Tibial nerve (tissue), 4 donors: Measurements from ENCODE around the gene MAP1B. TPM values are rescaled to one million over a fixed set of nuclear protein-coding genes. Genes with fewer than 3 reads are reported as not detected.
A peak's percentile ranks its signal among the peaks of the same experiment; 100 is the strongest.

Experiments used
- DNase-seq, 2 donors: peaks; one replicate each; pipeline ENCODE4 v3.0.0-alpha.2; 2019; ENCODE audit warnings: low spot score in 2 of 2
- H3K27ac ChIP-seq, 4 donors: fragments of 200-600 bp; sonication (generic) in 3 of 4; one replicate each; pipeline ENCODE4 v1.5.1; 2017 to 2019; ENCODE audit warnings: mild to moderate bottlenecking in 1 of 4
- H3K27me3 ChIP-seq, 2 donors: fragments of 200-600 bp; sonication (generic) in 1 of 2; one replicate each; pipeline versions ENCODE4 v1.5.1 to v1.6.0; 2017 to 2019
- H3K36me3 ChIP-seq, 3 donors: fragments of 200-600 bp; sonication (generic); one replicate each; pipeline ENCODE4 v1.5.1; 2018 to 2019
- H3K4me1 ChIP-seq, 4 donors: fragments of 200-600 bp; sonication (generic) in 3 of 4; one replicate each; pipeline ENCODE4 v1.5.1; 2017 to 2019
- H3K4me3 ChIP-seq, 4 donors: fragments of 200-600 bp; sonication (generic) in 3 of 4; one replicate each; pipeline ENCODE4 v1.5.1; 2017 to 2019; ENCODE audit warnings: mild to moderate bottlenecking in 1 of 4, moderate library complexity in 1 of 4
- H3K9me3 ChIP-seq, 4 donors: fragments of 200-600 bp; sonication (generic) in 3 of 4; one replicate each; pipeline ENCODE4 v1.5.1; 2017 to 2019
- CTCF ChIP-seq, 5 experiments: fragments of 200-600 bp in 3 of 5; fragments of 450-650 bp in 2 of 5; sonication (generic) in 3 of 5; IDR thresholded peaks; one replicate each; pipeline ENCODE4 v1.5.1; 2016 to 2019; ENCODE audit warnings: antibody characterized with exemption in 5 of 5, mild to moderate bottlenecking in 3 of 5, moderate library complexity in 2 of 5
- EP300 ChIP-seq, 2 donors: sonication (generic); formaldehyde crosslinking; IDR thresholded peaks; one replicate each; pipeline ENCODE4 v1.6.1; 2017; ENCODE audit warnings: antibody characterized with exemption in 2 of 2, mild to moderate bottlenecking in 1 of 2
- POLR2A ChIP-seq, 2 donors: fragments of 450-650 bp; IDR thresholded peaks; one replicate each; pipeline ENCODE4 v1.6.1; 2017; ENCODE audit warnings: antibody characterized with exemption in 2 of 2, mild to moderate bottlenecking in 2 of 2, moderate library complexity in 2 of 2
- WGBS, 2 donors: methylation state at CpG; one replicate each; pipeline ENCODE4 v1.1.5; 2018; 5-methylcytosine and 5-hydroxymethylcytosine counted together
- total RNA-seq, 4 donors: library from RNA; depleted of rRNA; stranded (reverse); fragments of >200 nt; gene quantifications; one replicate each; pipeline ENCODE4 v1.1.0, GENCODE V29; 2016

MAP1B gene
- total RNA-seq, 4 donors from 2014 or later = 223 to 587 (median 472) TPM

GRCh38 chr5:72144762-72145161 lies 37.5 kb downstream of the MAP1B start:
- H3K9me3 ChIP-seq = no peaks in the 10 kb centered on the region
- H3K4me3 ChIP-seq = no peak overlapping the region
- no peak for DNase-seq
- peaks cover 0 to 8% (median 0%) of the 10 kb centered on the region in 3 donors for H3K36me3 ChIP-seq
- peaks cover 0 to 65% (median 39%) of the 10 kb centered on the region in 4 donors for H3K4me1 ChIP-seq
- no peak for TF ChIP-seq POLR2A (IDR thresholded peaks at IDR 0.05)
- peak in 1 of 5 experiments; percentile 10 for TF ChIP-seq CTCF (IDR thresholded peaks at IDR 0.05)
- no peaks in the 10 kb centered on the region for H3K27me3 ChIP-seq
- peak overlapping the region in 2 of 4 donors; percentile 67 to 85 for H3K27ac ChIP-seq
- 59 to 66% methylated on average over 2 of the region's 2 CpGs for WGBS, 2 donors

- Histone ChIP-seq H3K4me3 (no peak overlapping the region), H3K36me3 (peaks cover 0 to 8% (median 0%) of the 10 kb centered on the region in 3 donors), H3K9me3 (no peaks in the 10 kb centered on the region), H3K27ac (peak overlapping the region in 2 of 4 donors; percentile 67 to 85), H3K27me3 (no peaks in the 10 kb centered on the region), H3K4me1 (peaks cover 0 to 68% (median 40%) of the 10 kb centered on the region in 4 donors)
- DNase-seq = no peak
- no peak for TF ChIP-seq POLR2A (IDR thresholded peaks at IDR 0.05)
- peak in 1 of 2 donors; percentile 43 for TF ChIP-seq EP300 (IDR thresholded peaks at IDR 0.05)
- 15 to 17% methylated on average over 1 of the region's 1 CpG for WGBS, 2 donors
Observed at GRCh38 chr5:72145348-72145747, 38.1 kb downstream of the MAP1B start.

GRCh38 chr5:72146056-72146455 lies 38.8 kb downstream of the MAP1B start:
- peaks cover 0 to 71% (median 39%) of the 10 kb centered on the region in 4 donors for H3K4me1 ChIP-seq
- 92 to 97% methylated on average over 3 of the region's 3 CpGs for WGBS, 2 donors
- no peak for DNase-seq
- TF ChIP-seq POLR2A (IDR thresholded peaks at IDR 0.05) = no peak
- TF ChIP-seq CTCF (IDR thresholded peaks at IDR 0.05) = no peak
- TF ChIP-seq EP300 (IDR thresholded peaks at IDR 0.05) = no peak
- H3K4me3 ChIP-seq = no peak overlapping the region
- peak overlapping the region in 1 of 4 donors; percentile 63 for H3K27ac ChIP-seq
- no peaks in the 10 kb centered on the region for H3K27me3 ChIP-seq
- H3K36me3 ChIP-seq = peaks cover 0 to 8% (median 0%) of the 10 kb centered on the region in 3 donors
- H3K9me3 ChIP-seq = no peaks in the 10 kb centered on the region

GRCh38 chr5:72147569-72147968 lies 40.3 kb downstream of the MAP1B start:
- Histone ChIP-seq H3K4me1 (peaks cover 0 to 71% (median 34%) of the 10 kb centered on the region in 4 donors), H3K4me3 (no peak overlapping the region), H3K9me3 (no peaks in the 10 kb centered on the region), H3K27me3 (no peaks in the 10 kb centered on the region), H3K27ac (peak overlapping the region in 1 of 4 donors; percentile 31), H3K36me3 (peaks cover 0 to 8% (median 0%) of the 10 kb centered on the region in 3 donors)
- TF ChIP-seq CTCF (IDR thresholded peaks at IDR 0.05) (no peak), EP300 (IDR thresholded peaks at IDR 0.05) (no peak), POLR2A (IDR thresholded peaks at IDR 0.05) (no peak)
- DNase-seq = no peak
- 86 to 92% methylated on average over 4 of the region's 4 CpGs for WGBS, 2 donors

GRCh38 chr5:72149742-72150141 lies 42.5 kb downstream of the MAP1B start:
- TF ChIP-seq CTCF (IDR thresholded peaks at IDR 0.05) = no peak
- no peak for TF ChIP-seq EP300 (IDR thresholded peaks at IDR 0.05)
- TF ChIP-seq POLR2A (IDR thresholded peaks at IDR 0.05) = no peak
- Histone ChIP-seq H3K36me3 (peaks cover 0 to 8% (median 0%) of the 10 kb centered on the region in 3 donors), H3K27me3 (no peaks in the 10 kb centered on the region), H3K4me1 (peaks cover 0 to 63% (median 32%) of the 10 kb centered on the region in 4 donors), H3K4me3 (no peak overlapping the region), H3K9me3 (no peaks in the 10 kb centered on the region), H3K27ac (peak overlapping the region in 1 of 4 donors; percentile 10)
- 80 to 94% methylated on average over 2 of the region's 2 CpGs for WGBS, 2 donors
- DNase-seq = no peak
